ENCODE measurements around the gene AP2M1. TPM values are rescaled to one million over a fixed set of nuclear protein-coding genes. Genes with fewer than 3 reads are reported as not detected.

AP2M1 gene
- total and polyA plus RNA-seq, 10 of the 15 experiments (the other 5 are each of a cell fraction or from before 2014, with no cell fraction given) = 65.6 to 356 (median 161) TPM

DNA sequence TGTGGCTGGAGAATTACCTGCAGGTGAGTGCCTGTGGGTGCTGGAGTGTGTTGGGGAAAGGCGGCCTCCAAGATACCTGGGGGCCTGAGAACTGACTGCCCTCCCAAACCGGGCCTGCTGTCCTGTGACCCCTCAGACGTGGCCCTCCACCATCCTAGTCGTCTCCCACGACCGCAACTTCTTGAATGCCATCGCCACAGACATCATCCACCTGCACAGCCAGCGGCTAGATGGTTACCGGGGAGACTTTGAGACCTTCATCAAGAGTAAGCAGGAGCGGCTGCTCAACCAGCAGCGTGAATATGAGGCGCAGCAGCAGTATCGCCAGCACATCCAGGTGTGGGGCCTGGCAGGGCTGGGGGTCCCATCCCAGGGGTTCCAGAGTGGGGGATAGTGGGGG, 14.8 kb downstream of the AP2M1 start:
- H3K27ac ChIP-seq (ENCODE audit: control insufficient read depth, insufficient read depth) = no peak overlapping the region
- BruUV-seq (replicated peaks) = no TSS peak
- H3K4me3 ChIP-seq = no peak overlapping the region
- in situ Hi-C loops (cut with MboI) = no loop called here
- peaks cover 3% of the 10 kb centered on the region; the same call in 1 of the 2 replicates for H4K20me1 ChIP-seq (ENCODE audit: control insufficient read depth, insufficient read depth)
- ATAC-seq (no peak), DNase-seq (ENCODE audit: low read depth, low spot score) (no peak), FAIRE-seq (no peak)
- SMC1A ChIA-PET (ENCODE audit: uncharacterized antibody, unreplicated experiment) = no interaction called here
- no peak overlapping the region for H2AFZ ChIP-seq (ENCODE audit: control insufficient read depth, low read depth, low read length)
- no peaks in the 10 kb centered on the region for H3K27me3 ChIP-seq (replicated peaks in 1 of 2; ENCODE audit: control insufficient read depth in 2 of 2, insufficient read depth in 2 of 2, low read length in 1 of 2)
- 0 out of 2 replicates have a peak, but pooled peaks cover 4% of the 10 kb centered on the region for H3K4me1 ChIP-seq (ENCODE audit: control insufficient read depth, insufficient read depth, low read length)
- POLR2A ChIA-PET = no interaction called here
- H3K36me3 ChIP-seq (ENCODE audit: control insufficient read depth in 2 of 2, insufficient read depth in 2 of 2, low read length in 1 of 2) = peaks cover 10 to 22% of the 10 kb centered on the region in 2 experiments; a peak in 3 of 4 replicates
- intact Hi-C loops (cut with micrococcal nuclease; ENCODE audit: unreplicated experiment) = no loop called here
- CTCF ChIA-PET = no interaction called here
- H3K79me2 ChIP-seq (ENCODE audit: control insufficient read depth, insufficient read depth, low read length) = peaks cover 27% of the 10 kb centered on the region
- 96% methylated on average over 13 of the region's 13 CpGs for WGBS (ENCODE audit: insufficient coverage, insufficient replicate concordance, low lambda C conversion rate, missing lambda C conversion rate)
- RAD21 ChIA-PET (ENCODE audit: unreplicated experiment) = no interaction called here
- H3K9me3 ChIP-seq (replicated peaks; ENCODE audit: control insufficient read depth, insufficient read depth, low read length) = no peaks in the 10 kb centered on the region
- H3K9ac ChIP-seq (ENCODE audit: control insufficient read depth, insufficient read depth, low read length) = no peak overlapping the region
- TF ChIP-seq YBX1 (IDR thresholded peaks at IDR 0.05) = no peak
- TF ChIP-seq, protein P1, sequence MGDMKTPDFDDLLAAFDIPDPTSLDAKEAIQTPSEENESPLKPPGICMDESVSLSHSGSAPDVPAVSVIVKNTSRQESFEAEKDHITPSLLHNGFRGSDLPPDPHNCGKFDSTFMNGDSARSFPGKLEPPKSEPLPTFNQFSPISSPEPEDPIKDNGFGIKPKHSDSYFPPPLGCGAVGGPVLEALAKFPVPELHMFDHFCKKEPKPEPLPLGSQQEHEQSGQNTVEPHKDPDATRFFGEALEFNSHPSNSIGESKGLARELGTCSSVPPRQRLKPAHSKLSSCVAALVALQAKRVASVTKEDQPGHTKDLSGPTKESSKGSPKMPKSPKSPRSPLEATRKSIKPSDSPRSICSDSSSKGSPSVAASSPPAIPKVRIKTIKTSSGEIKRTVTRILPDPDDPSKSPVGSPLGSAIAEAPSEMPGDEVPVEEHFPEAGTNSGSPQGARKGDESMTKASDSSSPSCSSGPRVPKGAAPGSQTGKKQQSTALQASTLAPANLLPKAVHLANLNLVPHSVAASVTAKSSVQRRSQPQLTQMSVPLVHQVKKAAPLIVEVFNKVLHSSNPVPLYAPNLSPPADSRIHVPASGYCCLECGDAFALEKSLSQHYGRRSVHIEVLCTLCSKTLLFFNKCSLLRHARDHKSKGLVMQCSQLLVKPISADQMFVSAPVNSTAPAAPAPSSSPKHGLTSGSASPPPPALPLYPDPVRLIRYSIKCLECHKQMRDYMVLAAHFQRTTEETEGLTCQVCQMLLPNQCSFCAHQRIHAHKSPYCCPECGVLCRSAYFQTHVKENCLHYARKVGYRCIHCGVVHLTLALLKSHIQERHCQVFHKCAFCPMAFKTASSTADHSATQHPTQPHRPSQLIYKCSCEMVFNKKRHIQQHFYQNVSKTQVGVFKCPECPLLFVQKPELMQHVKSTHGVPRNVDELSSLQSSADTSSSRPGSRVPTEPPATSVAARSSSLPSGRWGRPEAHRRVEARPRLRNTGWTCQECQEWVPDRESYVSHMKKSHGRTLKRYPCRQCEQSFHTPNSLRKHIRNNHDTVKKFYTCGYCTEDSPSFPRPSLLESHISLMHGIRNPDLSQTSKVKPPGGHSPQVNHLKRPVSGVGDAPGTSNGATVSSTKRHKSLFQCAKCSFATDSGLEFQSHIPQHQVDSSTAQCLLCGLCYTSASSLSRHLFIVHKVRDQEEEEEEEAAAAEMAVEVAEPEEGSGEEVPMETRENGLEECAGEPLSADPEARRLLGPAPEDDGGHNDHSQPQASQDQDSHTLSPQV (IDR thresholded peaks at IDR 0.05) = no peak
- no peak for TF ChIP-seq FOXM1 (IDR thresholded peaks at IDR 0.05; ENCODE audit: low read depth, low read length)
- TF ChIP-seq SPI1 (IDR thresholded peaks at IDR 0.05; ENCODE audit: borderline replicate concordance, insufficient read depth, low read depth, low read length) = no peak
- no peak for TF ChIP-seq NR2C1 (IDR thresholded peaks at IDR 0.05)
- TF ChIP-seq MEF2A (IDR thresholded peaks at IDR 0.05; ENCODE audit: insufficient read depth, low read depth, low read length) = no peak
- TF ChIP-seq, protein P2, sequence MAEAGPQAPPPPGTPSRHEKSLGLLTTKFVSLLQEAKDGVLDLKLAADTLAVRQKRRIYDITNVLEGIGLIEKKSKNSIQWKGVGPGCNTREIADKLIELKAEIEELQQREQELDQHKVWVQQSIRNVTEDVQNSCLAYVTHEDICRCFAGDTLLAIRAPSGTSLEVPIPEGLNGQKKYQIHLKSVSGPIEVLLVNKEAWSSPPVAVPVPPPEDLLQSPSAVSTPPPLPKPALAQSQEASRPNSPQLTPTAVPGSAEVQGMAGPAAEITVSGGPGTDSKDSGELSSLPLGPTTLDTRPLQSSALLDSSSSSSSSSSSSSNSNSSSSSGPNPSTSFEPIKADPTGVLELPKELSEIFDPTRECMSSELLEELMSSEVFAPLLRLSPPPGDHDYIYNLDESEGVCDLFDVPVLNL (IDR thresholded peaks at IDR 0.05; ENCODE audit: low read depth, low read length) = no peak
- TF ChIP-seq, protein P3, sequence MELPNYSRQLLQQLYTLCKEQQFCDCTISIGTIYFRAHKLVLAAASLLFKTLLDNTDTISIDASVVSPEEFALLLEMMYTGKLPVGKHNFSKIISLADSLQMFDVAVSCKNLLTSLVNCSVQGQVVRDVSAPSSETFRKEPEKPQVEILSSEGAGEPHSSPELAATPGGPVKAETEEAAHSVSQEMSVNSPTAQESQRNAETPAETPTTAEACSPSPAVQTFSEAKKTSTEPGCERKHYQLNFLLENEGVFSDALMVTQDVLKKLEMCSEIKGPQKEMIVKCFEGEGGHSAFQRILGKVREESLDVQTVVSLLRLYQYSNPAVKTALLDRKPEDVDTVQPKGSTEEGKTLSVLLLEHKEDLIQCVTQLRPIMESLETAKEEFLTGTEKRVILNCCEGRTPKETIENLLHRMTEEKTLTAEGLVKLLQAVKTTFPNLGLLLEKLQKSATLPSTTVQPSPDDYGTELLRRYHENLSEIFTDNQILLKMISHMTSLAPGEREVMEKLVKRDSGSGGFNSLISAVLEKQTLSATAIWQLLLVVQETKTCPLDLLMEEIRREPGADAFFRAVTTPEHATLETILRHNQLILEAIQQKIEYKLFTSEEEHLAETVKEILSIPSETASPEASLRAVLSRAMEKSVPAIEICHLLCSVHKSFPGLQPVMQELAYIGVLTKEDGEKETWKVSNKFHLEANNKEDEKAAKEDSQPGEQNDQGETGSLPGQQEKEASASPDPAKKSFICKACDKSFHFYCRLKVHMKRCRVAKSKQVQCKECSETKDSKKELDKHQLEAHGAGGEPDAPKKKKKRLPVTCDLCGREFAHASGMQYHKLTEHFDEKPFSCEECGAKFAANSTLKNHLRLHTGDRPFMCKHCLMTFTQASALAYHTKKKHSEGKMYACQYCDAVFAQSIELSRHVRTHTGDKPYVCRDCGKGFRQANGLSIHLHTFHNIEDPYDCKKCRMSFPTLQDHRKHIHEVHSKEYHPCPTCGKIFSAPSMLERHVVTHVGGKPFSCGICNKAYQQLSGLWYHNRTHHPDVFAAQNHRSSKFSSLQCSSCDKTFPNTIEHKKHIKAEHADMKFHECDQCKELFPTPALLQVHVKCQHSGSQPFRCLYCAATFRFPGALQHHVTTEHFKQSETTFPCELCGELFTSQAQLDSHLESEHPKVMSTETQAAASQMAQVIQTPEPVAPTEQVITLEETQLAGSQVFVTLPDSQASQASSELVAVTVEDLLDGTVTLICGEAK (IDR thresholded peaks at IDR 0.05; ENCODE audit: borderline replicate concordance) = no peak
- TF ChIP-seq STAT3 (IDR thresholded peaks at IDR 0.05; ENCODE audit: low read depth, low read length) = no peak
- TF ChIP-seq, protein P4, sequence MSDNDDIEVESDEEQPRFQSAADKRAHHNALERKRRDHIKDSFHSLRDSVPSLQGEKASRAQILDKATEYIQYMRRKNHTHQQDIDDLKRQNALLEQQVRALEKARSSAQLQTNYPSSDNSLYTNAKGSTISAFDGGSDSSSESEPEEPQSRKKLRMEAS (IDR thresholded peaks at IDR 0.05; ENCODE audit: low read depth, low read length) = no peak
- TF ChIP-seq JUND (IDR thresholded peaks at IDR 0.05; ENCODE audit: low read depth, low read length) = no peak
- H3K4me2 ChIP-seq (ENCODE audit: control insufficient read depth, insufficient read depth) = no peak overlapping the region

Measured in GM12878 (cell line).